Muscle layer of colon (tissue), 2 donors: ENCODE measurements around the gene TMPRSS13.

ENCODE experiments used
- H3K27ac ChIP-seq: one replicate; pipeline ENCODE4 v1.7.0; 2013; ENCODE audit warnings: low read depth, mild to moderate bottlenecking, low read length, moderate library complexity
- H3K27me3 ChIP-seq, 2 donors: one replicate each; pipeline ENCODE4 v1.7.0; 2013; ENCODE audit warnings: low read length in 2 of 2, mild to moderate bottlenecking in 2 of 2; ENCODE audit not compliant: insufficient read depth in 2 of 2, control insufficient read depth in 1 of 2
- H3K36me3 ChIP-seq: one replicate; pipeline ENCODE4 v1.7.0; 2013; ENCODE audit warnings: mild to moderate bottlenecking, low read length; ENCODE audit not compliant: insufficient read depth
- H3K4me1 ChIP-seq: one replicate; pipeline ENCODE4 v1.7.0; 2013; ENCODE audit warnings: mild to moderate bottlenecking, low read length; ENCODE audit not compliant: insufficient read depth
- H3K4me3 ChIP-seq, 2 donors: one replicate each; pipeline ENCODE4 v1.7.0; 2013; ENCODE audit warnings: low read length in 2 of 2, low read depth in 1 of 2, mild to moderate bottlenecking in 1 of 2, moderate library complexity in 1 of 2
- H3K9ac ChIP-seq: one replicate; pipeline ENCODE4 v1.7.0; 2013; ENCODE audit warnings: low read length
- H3K9me3 ChIP-seq: one replicate; pipeline ENCODE4 v1.7.0; 2013; ENCODE audit warnings: mild to moderate bottlenecking, low read length
- donor health status: abdominal sarcoma.
- donor health status: Adenocarcinoma of cecum.

The TMPRSS13 gene

GRCh38 chr11:117878939-117879475 lies 50.2 kb downstream of the TMPRSS13 start:
- Histone ChIP-seq H3K9me3 (no peaks in the 10 kb centered on the region), H3K36me3 (no peaks in the 10 kb centered on the region), H3K27me3 (no peaks in the 10 kb centered on the region), H3K4me3 (no peak overlapping the region), H3K27ac (no peak overlapping the region), H3K4me1 (peaks cover 65% of the 10 kb centered on the region), H3K9ac (no peak overlapping the region)

GRCh38 chr11:117878314-117878938 lies 50.8 kb downstream of the TMPRSS13 start:
- Histone ChIP-seq H3K9me3 (no peaks in the 10 kb centered on the region), H3K4me1 (peaks cover 65% of the 10 kb centered on the region)

GRCh38 chr11:117877120-117877784 lies 52.0 kb downstream of the TMPRSS13 start:
- no peaks in the 10 kb centered on the region for H3K9me3 ChIP-seq
- H3K27me3 ChIP-seq: no peaks in the 10 kb centered on the region
- peaks cover 65% of the 10 kb centered on the region for H3K4me1 ChIP-seq
- peak overlapping the region; percentile 72 for H3K9ac ChIP-seq
- H3K4me3 ChIP-seq: peak overlapping the region; percentile 78 to 96
- no peaks in the 10 kb centered on the region for H3K36me3 ChIP-seq
- H3K27ac ChIP-seq: peak overlapping the region; percentile 98

More at GRCh38 chr11:117878314-117878938, 50.8 kb downstream of the TMPRSS13 start:
- Histone ChIP-seq H3K36me3 (no peaks in the 10 kb centered on the region), H3K4me3 (no peak overlapping the region), H3K27me3 (no peaks in the 10 kb centered on the region), H3K9ac (no peak overlapping the region), H3K27ac (peak overlapping the region; percentile 98)

- Histone ChIP-seq H3K9me3 (no peaks in the 10 kb centered on the region), H3K4me1 (peaks cover 65% of the 10 kb centered on the region), H3K27ac (peak within 1 kb of the TSS; percentile 98), H3K9ac (peak within 1 kb of the TSS; percentile 90), H3K27me3 (no peaks in the 10 kb centered on the region), H3K36me3 (no peaks in the 10 kb centered on the region), H3K4me3 (peak within 1 kb of the TSS; percentile 78 to 96)
Measured at GRCh38 chr11:117876341-117877119, 52.7 kb downstream of the TMPRSS13 start, which contains the start of gene FXYD6. TSS of gene FXYD6 (minus strand) at chr11:117876658. CDS start at chr11:117842776, 33,882 bp downstream.

GRCh38 chr11:117876059-117876340 lies 53.2 kb downstream of the TMPRSS13 start:
- H3K9me3 ChIP-seq: no peaks in the 10 kb centered on the region
- no peaks in the 10 kb centered on the region for H3K27me3 ChIP-seq
- peak overlapping the region; percentile 90 for H3K9ac ChIP-seq
- no peaks in the 10 kb centered on the region for H3K36me3 ChIP-seq
- H3K27ac ChIP-seq: peak overlapping the region; percentile 98
- peaks cover 65% of the 10 kb centered on the region for H3K4me1 ChIP-seq
- H3K4me3 ChIP-seq: peak overlapping the region; percentile 78 to 96

GRCh38 chr11:117875382-117876058 lies 53.7 kb downstream of the TMPRSS13 start:
- peak overlapping the region; percentile 98 for H3K27ac ChIP-seq
- no peaks in the 10 kb centered on the region for H3K9me3 ChIP-seq
- H3K27me3 ChIP-seq: no peaks in the 10 kb centered on the region
- no peaks in the 10 kb centered on the region for H3K36me3 ChIP-seq
- H3K9ac ChIP-seq: peak overlapping the region; percentile 90
- peaks cover 65% of the 10 kb centered on the region for H3K4me1 ChIP-seq
- peak overlapping the region; percentile 78 to 96 for H3K4me3 ChIP-seq

GRCh38 chr11:117874910-117875381 lies 54.3 kb downstream of the TMPRSS13 start:
- Histone ChIP-seq H3K27me3 (no peaks in the 10 kb centered on the region), H3K9me3 (no peaks in the 10 kb centered on the region), H3K27ac (peak overlapping the region; percentile 98), H3K4me1 (peaks cover 68% of the 10 kb centered on the region), H3K4me3 (peak overlapping the region; percentile 78 to 96), H3K9ac (peak overlapping the region; percentile 90), H3K36me3 (no peaks in the 10 kb centered on the region)

GRCh38 chr11:117874253-117874909 lies 54.8 kb downstream of the TMPRSS13 start:
- Histone ChIP-seq H3K9me3 (no peaks in the 10 kb centered on the region), H3K4me1 (peaks cover 73% of the 10 kb centered on the region), H3K9ac (peak overlapping the region; percentile 90), H3K36me3 (no peaks in the 10 kb centered on the region), H3K4me3 (peak overlapping the region; percentile 45 to 78), H3K27ac (peak overlapping the region; percentile 98), H3K27me3 (no peaks in the 10 kb centered on the region)

GRCh38 chr11:117873828-117874125 lies 55.4 kb downstream of the TMPRSS13 start:
- peak overlapping the region; percentile 3 for H3K9ac ChIP-seq
- no peaks in the 10 kb centered on the region for H3K9me3 ChIP-seq
- no peaks in the 10 kb centered on the region for H3K36me3 ChIP-seq
- H3K27me3 ChIP-seq: no peaks in the 10 kb centered on the region
- H3K27ac ChIP-seq: peak overlapping the region; percentile 98
- peak overlapping the region; percentile 45 to 78 for H3K4me3 ChIP-seq
- peaks cover 79% of the 10 kb centered on the region for H3K4me1 ChIP-seq

- Histone ChIP-seq H3K27me3 (no peaks in the 10 kb centered on the region), H3K9me3 (no peaks in the 10 kb centered on the region), H3K4me3 (peak overlapping the region in 1 of 2 donors; percentile 78), H3K27ac (peak overlapping the region; percentile 29), H3K4me1 (peaks cover 81% of the 10 kb centered on the region), H3K36me3 (no peaks in the 10 kb centered on the region), H3K9ac (no peak overlapping the region)
Measured at GRCh38 chr11:117872975-117873827, 56.0 kb downstream of the TMPRSS13 start.
